Measurements from ENCODE around the gene CAPZA1. TPM values are rescaled to one million over a fixed set of nuclear protein-coding genes. Genes with fewer than 3 reads are reported as not detected.

The CAPZA1 gene
- total and polyA plus RNA-seq, 2 experiments from 2014 or later: 109 to 177 TPM

- no peaks in the 10 kb centered on the region for H4K20me1 ChIP-seq (ENCODE audit: insufficient read depth, poor library complexity, severe bottlenecking)
- H3K4me2 ChIP-seq: no peak overlapping the region
- H3K9me3 ChIP-seq (ENCODE audit: low read depth): no peaks in the 10 kb centered on the region
- no peak overlapping the region for H3K4me3 ChIP-seq
- no peaks in the 10 kb centered on the region for H3K27me3 ChIP-seq
- no peaks in the 10 kb centered on the region for H3K9me2 ChIP-seq (replicated peaks; ENCODE audit: insufficient read depth)
- no peak for DNase-seq (ENCODE audit: low spot score)
- WGBS (ENCODE audit: low lambda C conversion rate, missing lambda C conversion rate): 94% methylated on average over 2 of the region's 2 CpGs
- H3K4me1 ChIP-seq (ENCODE audit: insufficient read depth): peaks cover 16% of the 10 kb centered on the region
- TF ChIP-seq EZH2phosphoT487 (IDR thresholded peaks at IDR 0.05; ENCODE audit: low read depth, severe bottlenecking, unreplicated experiment) (no peak), EZH2 (IDR thresholded peaks at IDR 0.05; ENCODE audit: borderline replicate concordance) (no peak)
- TF ChIP-seq, protein P1, sequence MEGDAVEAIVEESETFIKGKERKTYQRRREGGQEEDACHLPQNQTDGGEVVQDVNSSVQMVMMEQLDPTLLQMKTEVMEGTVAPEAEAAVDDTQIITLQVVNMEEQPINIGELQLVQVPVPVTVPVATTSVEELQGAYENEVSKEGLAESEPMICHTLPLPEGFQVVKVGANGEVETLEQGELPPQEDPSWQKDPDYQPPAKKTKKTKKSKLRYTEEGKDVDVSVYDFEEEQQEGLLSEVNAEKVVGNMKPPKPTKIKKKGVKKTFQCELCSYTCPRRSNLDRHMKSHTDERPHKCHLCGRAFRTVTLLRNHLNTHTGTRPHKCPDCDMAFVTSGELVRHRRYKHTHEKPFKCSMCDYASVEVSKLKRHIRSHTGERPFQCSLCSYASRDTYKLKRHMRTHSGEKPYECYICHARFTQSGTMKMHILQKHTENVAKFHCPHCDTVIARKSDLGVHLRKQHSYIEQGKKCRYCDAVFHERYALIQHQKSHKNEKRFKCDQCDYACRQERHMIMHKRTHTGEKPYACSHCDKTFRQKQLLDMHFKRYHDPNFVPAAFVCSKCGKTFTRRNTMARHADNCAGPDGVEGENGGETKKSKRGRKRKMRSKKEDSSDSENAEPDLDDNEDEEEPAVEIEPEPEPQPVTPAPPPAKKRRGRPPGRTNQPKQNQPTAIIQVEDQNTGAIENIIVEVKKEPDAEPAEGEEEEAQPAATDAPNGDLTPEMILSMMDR (IDR thresholded peaks at IDR 0.05; ENCODE audit: poor library complexity): no peak
- no peak overlapping the region for H2AFZ ChIP-seq
- no peaks in the 10 kb centered on the region for H3K36me3 ChIP-seq (replicated peaks; ENCODE audit: insufficient read depth, low read depth)
- H3K27ac ChIP-seq: no peak overlapping the region
- no peaks in the 10 kb centered on the region for H3K79me2 ChIP-seq
These were observed 97.7 kb downstream of the CAPZA1 start for GRCh38 chr1:112717263-112717873.

DNA sequence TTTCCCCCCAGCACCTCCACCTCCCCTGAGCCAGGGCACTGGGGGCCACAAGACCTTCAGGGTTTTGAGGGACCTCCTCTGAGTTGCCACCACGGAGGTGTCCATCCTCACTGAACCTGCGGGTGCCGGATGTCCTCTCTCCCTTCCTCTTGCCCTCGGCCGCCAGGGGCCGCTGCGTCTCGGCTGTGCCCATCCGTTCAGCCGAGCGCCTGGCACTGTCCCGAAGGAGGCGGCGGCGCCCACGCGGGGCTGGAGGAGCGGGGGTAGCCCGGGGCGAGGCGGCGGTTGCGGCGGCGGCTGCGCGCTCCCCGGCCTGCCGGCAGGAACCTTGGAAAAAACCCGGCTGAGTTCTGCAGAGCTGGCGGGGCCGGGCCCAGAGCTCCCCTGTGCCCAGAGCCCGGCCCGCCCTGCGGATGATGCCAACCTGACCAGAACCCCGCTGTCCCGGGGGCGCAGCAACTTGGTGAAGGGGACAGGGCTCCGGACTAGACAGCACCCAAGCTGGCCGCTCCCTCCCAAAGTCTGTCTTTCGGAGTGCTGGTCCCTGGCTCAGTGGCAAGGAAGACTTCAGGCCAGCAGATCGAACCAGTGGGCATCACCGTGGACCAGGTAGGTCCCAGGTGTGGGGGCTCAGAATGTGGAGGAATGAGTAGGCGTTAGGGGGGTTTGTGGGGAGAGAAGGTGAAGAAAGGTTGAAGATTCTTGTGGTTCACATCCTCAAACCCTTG is 99.2 kb downstream of the CAPZA1 start:
- no peak overlapping the region for H3K27ac ChIP-seq
- no peaks in the 10 kb centered on the region for H3K79me2 ChIP-seq
- TF ChIP-seq, protein P1 (IDR thresholded peaks at IDR 0.05; ENCODE audit: poor library complexity): peak; percentile 87
- no peak for TF ChIP-seq EZH2 (IDR thresholded peaks at IDR 0.05; ENCODE audit: borderline replicate concordance)
- WGBS (ENCODE audit: low lambda C conversion rate, missing lambda C conversion rate): 53% methylated on average over 9 of the region's 44 CpGs
- H2AFZ ChIP-seq: no peak overlapping the region
- no peaks in the 10 kb centered on the region for H4K20me1 ChIP-seq (ENCODE audit: insufficient read depth, poor library complexity, severe bottlenecking)
- peaks cover 23% of the 10 kb centered on the region for H3K4me1 ChIP-seq (ENCODE audit: insufficient read depth)
- H3K9me2 ChIP-seq (replicated peaks; ENCODE audit: insufficient read depth): no peaks in the 10 kb centered on the region
- peak; percentile 93 for DNase-seq (ENCODE audit: low spot score)
- no peaks in the 10 kb centered on the region for H3K36me3 ChIP-seq (replicated peaks; ENCODE audit: insufficient read depth, low read depth)
- H3K27me3 ChIP-seq: no peaks in the 10 kb centered on the region
- no peaks in the 10 kb centered on the region for H3K9me3 ChIP-seq (ENCODE audit: low read depth)
- H3K4me3 ChIP-seq: no peak overlapping the region
- peak overlapping the region; percentile 77 for H3K4me2 ChIP-seq

- WGBS (ENCODE audit: low lambda C conversion rate, missing lambda C conversion rate): 96% methylated on average over 2 of the region's 2 CpGs
- Histone ChIP-seq H3K4me2 (no peak overlapping the region), H3K27ac (no peak overlapping the region), H3K27me3 (no peaks in the 10 kb centered on the region), H4K20me1 (ENCODE audit: insufficient read depth, poor library complexity, severe bottlenecking) (no peaks in the 10 kb centered on the region), H3K4me1 (ENCODE audit: insufficient read depth) (peaks cover 16% of the 10 kb centered on the region), H3K9me2 (replicated peaks; ENCODE audit: insufficient read depth) (no peaks in the 10 kb centered on the region), H3K9me3 (ENCODE audit: low read depth) (no peaks in the 10 kb centered on the region), H2AFZ (no peak overlapping the region), H3K4me3 (no peak overlapping the region), H3K36me3 (replicated peaks; ENCODE audit: insufficient read depth, low read depth) (no peaks in the 10 kb centered on the region), H3K79me2 (no peaks in the 10 kb centered on the region)
- no peak for TF ChIP-seq EZH2 (IDR thresholded peaks at IDR 0.05; ENCODE audit: borderline replicate concordance)
- no peak for DNase-seq (ENCODE audit: low spot score)
These were observed 100.1 kb downstream of the CAPZA1 start for GRCh38 chr1:112719706-112720105.

- Histone ChIP-seq H3K4me3 (no peak overlapping the region), H3K9me3 (ENCODE audit: low read depth) (no peaks in the 10 kb centered on the region), H3K4me2 (no peak overlapping the region), H4K20me1 (ENCODE audit: insufficient read depth, poor library complexity, severe bottlenecking) (no peaks in the 10 kb centered on the region), H3K36me3 (replicated peaks; ENCODE audit: insufficient read depth, low read depth) (no peaks in the 10 kb centered on the region), H2AFZ (no peak overlapping the region), H3K79me2 (no peaks in the 10 kb centered on the region), H3K9me2 (replicated peaks; ENCODE audit: insufficient read depth) (no peaks in the 10 kb centered on the region), H3K27me3 (no peaks in the 10 kb centered on the region), H3K27ac (no peak overlapping the region), H3K4me1 (ENCODE audit: insufficient read depth) (peaks cover 15% of the 10 kb centered on the region)
- no peak for DNase-seq (ENCODE audit: low spot score)
- WGBS (ENCODE audit: low lambda C conversion rate, missing lambda C conversion rate): 93% methylated on average over 3 of the region's 3 CpGs
- TF ChIP-seq EZH2 (IDR thresholded peaks at IDR 0.05; ENCODE audit: borderline replicate concordance) (no peak), EZH2phosphoT487 (IDR thresholded peaks at IDR 0.05; ENCODE audit: low read depth, severe bottlenecking, unreplicated experiment) (no peak)
- TF ChIP-seq, protein P1 (IDR thresholded peaks at IDR 0.05; ENCODE audit: poor library complexity): no peak
These were observed 101.2 kb downstream of the CAPZA1 start for GRCh38 chr1:112720800-112721199.

All from hepatocyte (in vitro differentiated cells).